Psoas muscle (tissue), 8 donors: ENCODE measurements around the gene THRSP. TPM values are rescaled to one million over a fixed set of nuclear protein-coding genes. Genes with fewer than 3 reads are reported as not detected.
"Not testable (repeated sequence)": the region's sequence is repeated elsewhere in the genome, so short reads cannot be mapped to it uniquely, and the experiment has no call there.

Experiments
- ATAC-seq, 4 donors: fragments of 200-7000 bp; cut with Tn5 transposase; one replicate each; pipeline ENCODE4 v1.9.1; 2020; ENCODE audit warnings: moderate library complexity in 3 of 4, mild to moderate bottlenecking in 2 of 4
- DNase-seq, 2 donors: peaks; one replicate each; pipeline ENCODE4 v3.0.0-alpha.2; 2020
- H3K27ac ChIP-seq: fragments of 200-600 bp; one replicate; pipeline ENCODE4 v1.8.0; 2022
- H3K27me3 ChIP-seq, 3 donors: fragments of 200-600 bp in 1 of 3; one replicate each; pipeline versions ENCODE4 v1.6.1 to v1.8.0; 2013 to 2022; ENCODE audit warnings: low read length in 2 of 3, mild to moderate bottlenecking in 2 of 3, moderate library complexity in 1 of 3; ENCODE audit not compliant: insufficient read depth in 3 of 3
- H3K36me3 ChIP-seq, 2 donors: fragments of 200-600 bp in 1 of 2; one replicate each; pipeline versions ENCODE4 v1.6.1 to v1.8.0; 2013 to 2022; ENCODE audit warnings: low read depth in 1 of 2, mild to moderate bottlenecking in 1 of 2, moderate library complexity in 1 of 2; ENCODE audit not compliant: insufficient read depth in 1 of 2
- H3K4me1 ChIP-seq: fragments of 200-600 bp; one replicate; pipeline ENCODE4 v1.8.0; 2022
- H3K4me3 ChIP-seq: fragments of 200-600 bp; one replicate; pipeline ENCODE4 v1.8.0; 2022; ENCODE audit warnings: mild to moderate bottlenecking
- H3K9me3 ChIP-seq: fragments of 200-600 bp; one replicate; pipeline ENCODE4 v1.8.0; 2022
- CTCF ChIP-seq: fragments of 200-600 bp; IDR thresholded peaks from one replicate; pipeline ENCODE4 v1.8.0; 2022; ENCODE audit warnings: antibody characterized with exemption
- WGBS, 3 donors: extraction: QIAGEN DNeasy Blood & Tissue Kit; methylation state at CpG; one replicate each; pipeline versions ENCODE4 v1.1.6 to v1.1.7; 2013; 5-methylcytosine and 5-hydroxymethylcytosine counted together
- intact Hi-C, 2 donors: fragments of 100-400 bp; cut with DNase I; formaldehyde crosslinking; loops; one replicate each; pipeline versions ENCODE4 v1.11.0 to v1.14.2; 2022
- polyA plus RNA-seq, 3 donors: library from polyadenylated mRNA; stranded (reverse); fragments of 200-250 nt; gene quantifications; one replicate each; pipeline ENCODE4 v1.2.3, GENCODE V29; 2013
- total RNA-seq, 4 donors: library from RNA; stranded (reverse); fragmentation: NEBNext Ultra II Directional in 2 of 4; extraction: Animal tissue kit (Norgen Biotek cat#: 25700) in 2 of 4; gene quantifications; one replicate each; pipeline versions ENCODE4 v1.2.1 to v1.2.4, GENCODE V29; 2021 to 2023
- donor health status: healthy with polysubstance abuse.
- donor health status: DM: no; HTN: no; CAD: no; lungs with moderate emphysema.
- donor health status: Bipolar disorder and iron deficiency.
- donor health status: healthy.
- donor health status: DM: yes; HTN: yes; CAD: no.
- donor health status: DM: no; HTN: no; CAD: no.
- donor health status: DM: no; HTN: no; CAD: no.
- donor health status: DM: yes; HTN: yes; CAD: no.

Gene THRSP
- total and polyA plus RNA-seq, 7 donors, result 0.24 to 7.2 (median 2.2) TPM

DNA sequence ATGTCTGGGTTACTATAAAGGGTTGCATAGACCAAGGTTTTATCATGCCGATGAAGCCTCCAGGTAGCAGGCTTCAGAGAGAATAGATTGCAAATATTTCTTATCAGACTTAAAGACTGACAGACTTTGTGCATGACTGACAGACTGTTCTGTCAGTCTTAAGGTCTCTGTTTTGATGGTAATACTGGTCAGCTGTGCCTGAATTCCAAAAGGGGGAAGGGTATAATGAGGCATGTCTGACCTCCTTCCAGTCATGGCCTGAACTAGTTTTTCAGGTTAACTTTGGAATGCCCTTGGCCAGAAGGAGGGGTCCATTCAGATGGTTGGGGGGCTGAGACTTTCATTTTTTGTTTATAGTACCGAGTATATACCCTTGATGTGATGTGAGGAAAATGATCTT lies 35.9 kb upstream of the THRSP start:
- Histone ChIP-seq H3K4me1 (peaks cover 6% of the 10 kb centered on the region), H3K27ac (no peak overlapping the region), H3K36me3 (no peaks in the 10 kb centered on the region), H3K27me3 (no peaks in the 10 kb centered on the region), H3K9me3 (no peaks in the 10 kb centered on the region), H3K4me3 (no peak overlapping the region)
- intact Hi-C loops, result no loop called here
- ATAC-seq (no peak), DNase-seq (no peak)
- 92 to 95% (median 94%) methylated on average over 2 of the region's 2 CpGs for WGBS, 3 donors
- TF ChIP-seq CTCF, result no peak

DNA sequence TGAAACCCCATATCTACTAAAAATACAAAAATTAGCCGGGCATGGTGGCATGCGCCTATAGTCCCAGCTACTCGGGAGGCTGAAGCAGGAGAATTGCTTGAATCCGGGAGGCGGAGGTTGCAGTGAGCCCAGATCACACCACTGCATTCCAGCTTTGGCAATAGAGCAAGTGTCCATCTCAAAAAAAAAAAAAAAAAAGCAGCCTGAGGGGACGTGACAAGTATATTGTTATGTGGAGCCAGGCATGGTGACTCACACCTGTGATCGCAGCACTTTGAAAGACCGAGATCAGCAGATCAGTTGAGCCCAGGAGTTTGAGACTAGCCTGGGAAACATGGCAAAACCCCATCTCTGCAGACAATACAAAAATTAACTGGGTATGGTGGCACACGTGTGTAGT lies 35.2 kb upstream of the THRSP start:
- H3K27me3 ChIP-seq, H3K36me3 ChIP-seq, H3K27ac ChIP-seq, intact Hi-C loops, DNase-seq, H3K4me3 ChIP-seq, H3K4me1 ChIP-seq, H3K9me3 ChIP-seq, ATAC-seq: not testable (repeated sequence)
- 59 to 76% (median 65%) methylated on average over 9 of the region's 9 CpGs for WGBS, 3 donors

GRCh38 chr11:78030429-78031325 lies 33.0 kb upstream of the THRSP start:
- Histone ChIP-seq H3K27ac (no peak overlapping the region), H3K4me1 (peaks cover 6% of the 10 kb centered on the region), H3K36me3 (no peaks in the 10 kb centered on the region), H3K4me3 (no peak overlapping the region), H3K9me3 (no peaks in the 10 kb centered on the region), H3K27me3 (no peaks in the 10 kb centered on the region)
- intact Hi-C loops, result no loop called here
- no peak for TF ChIP-seq CTCF
- DNase-seq (peak in 1 of 2 donors; percentile 28), ATAC-seq (peak; percentile 35 to 78 (median 72))
- WGBS, 3 donors, result 17 to 19% (median 18%) methylated on average over 7 of the region's 7 CpGs

DNA sequence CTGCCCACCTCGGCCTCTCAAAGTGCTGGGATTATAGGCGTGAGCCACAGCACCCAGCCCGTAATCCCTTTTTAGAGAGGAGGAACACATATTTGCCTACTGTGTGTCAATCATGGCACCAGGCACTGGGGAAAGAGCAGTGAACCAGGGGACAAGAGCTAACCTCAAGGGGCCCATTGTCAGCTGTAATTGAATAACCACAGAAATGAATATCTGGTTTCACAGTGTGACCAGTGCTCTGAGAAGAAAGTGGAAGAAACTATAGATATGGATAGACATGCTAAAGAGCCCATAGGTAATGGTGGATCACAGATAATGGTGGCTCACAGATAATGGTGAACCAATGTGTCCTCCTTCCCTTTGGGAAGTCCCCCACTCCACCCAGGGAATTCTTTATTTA lies 32.0 kb upstream of the THRSP start:
- Histone ChIP-seq H3K27me3 (no peaks in the 10 kb centered on the region), H3K4me3 (no peak overlapping the region), H3K9me3 (no peaks in the 10 kb centered on the region), H3K4me1 (peaks cover 6% of the 10 kb centered on the region), H3K36me3 (no peaks in the 10 kb centered on the region), H3K27ac (no peak overlapping the region)
- ATAC-seq (no peak), DNase-seq (no peak)
- intact Hi-C loops, result no loop called here
- 89 to 92% (median 91%) methylated on average over 3 of the region's 3 CpGs for WGBS, 3 donors
- TF ChIP-seq CTCF, result no peak

GRCh38 chr11:78032090-78032489 lies 31.6 kb upstream of the THRSP start:
- no peak for TF ChIP-seq CTCF
- ATAC-seq, result no peak
- Histone ChIP-seq H3K27me3 (no peaks in the 10 kb centered on the region), H3K4me3 (no peak overlapping the region), H3K9me3 (no peaks in the 10 kb centered on the region), H3K27ac (no peak overlapping the region), H3K4me1 (peaks cover 6% of the 10 kb centered on the region), H3K36me3 (no peaks in the 10 kb centered on the region)
- intact Hi-C loops, result no loop called here
- DNase-seq, result no peak
